ENCODE results near the gene SSPN.

Gene SSPN

DNA sequence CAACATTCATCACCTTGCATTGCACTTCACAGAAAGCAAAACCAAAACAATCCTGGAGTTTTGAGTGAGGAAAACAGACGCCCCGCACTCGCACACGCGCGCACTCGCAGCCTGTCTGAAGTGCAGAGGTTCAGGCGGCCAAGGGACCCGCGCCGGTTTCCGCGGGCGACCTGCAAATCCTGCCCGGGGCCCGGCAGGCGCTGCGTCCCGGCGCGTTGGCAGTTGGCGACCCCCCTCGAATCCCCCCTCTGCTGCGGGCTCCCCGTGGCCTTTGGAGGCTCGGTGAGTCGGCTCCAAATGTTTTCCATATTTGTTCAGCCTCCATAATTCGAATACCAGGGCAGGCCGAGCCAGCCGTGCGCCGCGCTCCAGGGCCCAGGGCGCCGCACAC is at the start of gene SSPN:
Gene SSPN, plus strand, starts transcription at position 324 of the 391 bp plus-strand sequence. CDS start 100 bp downstream, outside the sequence.
- DNase-seq: peak in 1 of 2 donors; percentile 47

GRCh38 chr12:26148291-26148690 is 47.1 kb upstream of the SSPN start:
- no peak for DNase-seq

DNA sequence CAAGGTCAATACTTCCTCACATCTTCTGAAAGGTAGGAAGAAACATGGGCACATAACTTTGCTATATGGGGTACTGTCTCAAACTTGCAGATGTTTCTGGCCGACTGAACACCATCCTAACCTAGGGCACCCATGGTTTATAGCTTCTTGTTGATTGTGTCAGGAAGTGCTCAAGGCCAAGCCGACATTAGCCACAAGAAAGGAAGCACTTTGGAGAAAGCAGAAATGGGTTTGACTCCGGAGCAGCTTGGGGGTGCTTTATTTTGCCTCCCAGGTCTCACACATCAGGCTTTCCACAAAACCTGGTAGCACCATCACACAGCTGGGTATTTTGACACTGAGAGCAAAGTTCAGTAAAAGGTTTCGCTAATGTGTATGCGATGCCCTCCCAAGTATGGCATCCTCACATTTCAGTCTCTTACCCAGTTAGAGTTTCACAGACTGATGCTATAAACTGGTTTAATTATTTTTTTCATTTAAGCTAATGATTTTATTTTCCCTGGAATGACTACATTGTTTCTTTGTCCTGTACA is 45.3 kb upstream of the SSPN start:
- peak in 1 of 2 donors; percentile 14 for DNase-seq

- DNase-seq: peak; percentile 48 to 71
Measured at GRCh38 chr12:26150736-26151450, 44.5 kb upstream of the SSPN start.

DNA sequence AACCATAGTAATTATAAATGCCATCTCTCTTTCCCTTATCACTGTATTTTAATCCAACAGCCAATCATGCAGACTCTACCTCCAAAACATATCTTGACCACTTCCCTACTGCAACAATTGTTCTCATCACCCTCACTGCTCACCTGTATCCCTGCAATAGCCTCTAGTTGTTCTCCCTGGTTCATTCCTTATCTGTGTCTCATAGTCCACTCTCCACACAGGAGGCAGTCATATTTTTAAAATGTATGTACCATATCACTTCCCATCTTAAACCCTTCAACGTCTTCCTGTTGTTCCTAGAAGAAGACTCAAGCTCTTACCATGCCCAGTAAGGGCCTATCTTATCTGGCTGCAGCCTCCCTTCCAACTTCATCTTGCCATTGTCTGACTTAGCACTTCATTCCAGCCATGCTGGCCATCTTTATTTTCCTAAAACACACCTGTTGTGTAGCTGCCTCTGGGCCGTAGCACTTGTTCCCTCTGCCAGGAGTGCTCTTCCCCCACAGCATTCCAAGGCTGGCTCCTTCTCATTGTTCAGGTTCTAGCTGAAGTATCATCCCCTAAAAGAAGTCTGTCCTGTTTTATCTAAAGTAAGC is 42.8 kb upstream of the SSPN start:
- DNase-seq: no peak

- no peak for DNase-seq
Measured at GRCh38 chr12:26153421-26154154, 41.8 kb upstream of the SSPN start.

GRCh38 chr12:26156201-26156871 is 39.0 kb upstream of the SSPN start:
- DNase-seq: no peak

DNA sequence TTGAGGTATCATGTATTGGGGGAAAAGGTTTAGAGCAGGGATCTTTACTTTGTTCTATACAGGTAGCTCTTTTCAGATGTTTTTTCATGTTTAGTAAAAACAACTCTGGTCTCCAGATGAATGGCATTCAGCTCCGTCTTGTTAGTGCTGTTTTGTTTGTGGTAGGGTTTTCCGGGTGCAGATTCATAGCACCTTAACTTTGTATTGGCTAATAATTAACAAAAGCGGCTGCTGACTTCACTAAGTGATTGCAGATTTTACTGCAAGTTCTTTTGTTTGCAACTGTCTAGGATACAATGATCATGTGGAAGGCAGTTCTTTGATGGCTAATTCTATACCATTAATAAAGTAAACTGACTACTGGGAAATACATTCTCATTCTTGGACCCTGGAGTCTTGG is 38.4 kb upstream of the SSPN start:
- no peak for DNase-seq

DNA sequence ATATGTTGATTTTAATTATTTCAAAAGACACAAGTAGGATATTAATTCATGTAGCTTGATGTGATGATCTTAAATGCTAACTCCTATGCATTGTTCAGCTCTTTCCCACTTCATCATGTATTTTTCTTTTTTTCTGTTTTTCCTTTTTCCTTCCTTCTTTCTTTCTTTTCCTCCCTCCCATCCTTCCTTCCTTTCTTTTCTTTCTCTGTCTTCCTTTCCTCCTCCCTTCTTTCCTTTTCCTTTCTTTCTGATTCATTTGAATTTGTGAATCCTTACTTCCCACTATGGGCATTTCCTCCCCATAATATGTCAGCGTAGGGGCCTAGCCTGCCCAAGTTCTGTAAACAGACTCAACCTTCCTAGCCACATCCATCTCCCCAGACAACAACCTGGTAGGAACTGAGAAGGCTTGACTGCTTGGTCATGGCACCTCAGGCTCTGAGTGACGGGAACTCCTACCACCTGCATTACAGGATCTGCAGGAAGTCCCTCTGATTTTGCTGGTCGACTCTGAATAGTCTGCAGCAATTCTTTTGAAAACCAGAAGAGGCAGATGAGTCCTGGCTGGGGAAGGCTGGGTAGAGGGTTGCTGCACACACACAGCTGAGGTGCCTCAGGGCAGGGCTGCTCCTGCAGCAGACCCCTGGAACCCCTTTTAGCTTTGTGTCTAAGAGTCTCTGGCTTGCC is 37.2 kb upstream of the SSPN start:
- no peak for DNase-seq

GRCh38 chr12:26162174-26162573 is 33.2 kb upstream of the SSPN start:
- no peak for DNase-seq

GRCh38 chr12:26162905-26163304 is 32.5 kb upstream of the SSPN start:
- DNase-seq: no peak

DNA sequence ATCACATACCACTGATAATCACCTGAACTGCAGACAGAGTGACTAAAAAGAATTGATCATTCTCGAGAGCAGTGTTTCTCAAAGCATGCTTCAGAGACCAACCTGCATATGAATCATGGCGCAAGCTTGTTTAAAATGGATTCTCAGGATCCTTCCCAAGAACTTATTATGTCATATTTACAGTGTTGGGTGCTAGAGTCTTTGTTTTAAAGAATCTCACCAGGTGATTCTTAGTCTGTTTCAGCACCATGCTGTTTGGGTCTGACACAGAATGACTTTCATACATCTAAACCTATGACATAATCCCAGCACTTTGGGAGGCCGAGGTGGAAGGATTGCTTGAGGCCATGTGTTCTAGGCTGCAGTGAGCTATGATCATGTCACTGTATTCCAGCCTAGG is 31.3 kb upstream of the SSPN start:
- no peak for DNase-seq

- DNase-seq: no peak
Measured at GRCh38 chr12:26172013-26172412, 23.4 kb upstream of the SSPN start.

DNA sequence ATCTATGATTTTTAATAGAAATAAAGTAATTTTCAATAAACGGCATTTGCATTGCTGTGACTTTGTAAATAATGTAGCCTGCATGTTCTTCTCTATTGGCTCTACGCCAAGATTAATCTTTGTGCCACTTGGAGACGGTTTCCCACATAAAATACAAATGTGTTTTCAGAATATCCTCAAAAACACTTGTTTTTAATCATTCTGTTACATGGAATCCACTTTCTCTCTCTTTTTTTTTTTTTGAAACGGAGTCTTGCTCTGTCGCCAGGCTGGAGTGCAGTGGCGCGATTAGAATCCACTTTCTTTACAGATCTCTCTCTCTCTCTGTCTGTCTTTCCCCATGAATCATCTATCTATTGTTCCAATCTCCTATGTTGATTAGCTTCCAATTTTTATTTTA is 22.8 kb upstream of the SSPN start:
- no peak for DNase-seq

DNA sequence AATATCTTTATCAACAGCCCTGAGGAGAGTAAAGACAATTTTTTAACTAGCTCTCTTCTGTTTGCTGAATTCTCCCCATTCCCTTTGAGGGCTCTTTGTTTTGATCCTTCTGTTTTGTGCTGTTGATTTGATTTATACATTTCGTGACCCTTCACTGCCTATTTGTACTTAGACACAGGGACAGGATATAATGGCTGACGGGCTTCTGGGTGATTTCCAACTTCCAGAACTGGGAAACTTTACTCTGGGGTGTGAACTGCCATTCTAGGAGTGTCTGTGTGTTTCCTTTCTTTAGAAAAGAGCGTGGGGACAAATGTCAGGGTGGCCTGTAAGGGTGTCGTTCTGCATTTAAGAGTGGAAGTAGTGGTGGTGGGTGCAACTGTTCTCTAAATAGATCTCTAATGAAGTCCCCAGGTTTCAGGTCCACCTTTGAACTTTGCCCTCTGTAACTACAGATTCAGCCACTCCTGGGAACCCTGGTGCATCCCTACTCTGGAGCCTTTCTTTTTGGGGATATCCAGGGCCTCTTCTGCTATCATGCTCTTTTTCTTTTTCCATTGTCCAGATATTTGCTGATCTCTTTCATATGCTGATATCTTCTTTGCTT is 22.3 kb upstream of the SSPN start:
- DNase-seq: no peak

DNA sequence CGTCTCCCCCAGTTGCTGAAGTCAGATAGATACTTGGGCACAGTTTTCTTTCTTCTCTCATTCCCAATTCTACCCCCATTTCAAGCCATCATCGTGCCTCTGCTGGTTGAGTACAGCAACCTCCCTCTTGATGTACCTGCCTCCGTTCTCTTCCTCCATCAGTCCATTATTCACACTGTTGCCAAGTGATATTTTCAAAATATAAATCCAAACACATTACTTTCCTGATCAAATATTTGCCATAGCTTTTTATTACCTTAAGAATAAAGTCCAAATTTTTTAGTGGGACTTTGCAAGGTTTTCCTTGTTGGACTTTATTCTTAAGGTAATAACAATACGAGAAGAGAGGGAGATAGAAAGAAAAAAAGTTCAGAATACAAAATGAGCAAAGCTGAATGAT is 18.6 kb upstream of the SSPN start:
- no peak for DNase-seq

DNA sequence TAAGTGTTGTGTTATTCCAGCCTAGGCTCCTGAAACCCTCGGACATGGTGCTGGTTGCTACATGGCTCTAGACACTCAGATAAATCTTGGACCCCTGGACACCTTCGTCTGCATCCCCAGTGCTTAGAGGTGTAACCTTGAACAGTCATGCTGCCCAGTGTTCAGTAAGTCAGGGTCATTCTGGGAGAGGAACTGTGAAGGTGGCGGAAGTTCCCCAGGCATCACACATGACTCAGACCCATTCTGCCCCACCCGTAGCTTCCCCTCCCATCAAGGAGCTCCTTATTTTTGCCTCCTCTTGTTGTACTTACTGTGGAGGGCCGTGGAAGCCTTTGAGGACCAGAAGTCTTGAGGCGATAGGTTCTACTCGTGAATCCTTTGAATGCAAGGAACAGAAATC is 18.1 kb upstream of the SSPN start:
- DNase-seq: no peak

DNA sequence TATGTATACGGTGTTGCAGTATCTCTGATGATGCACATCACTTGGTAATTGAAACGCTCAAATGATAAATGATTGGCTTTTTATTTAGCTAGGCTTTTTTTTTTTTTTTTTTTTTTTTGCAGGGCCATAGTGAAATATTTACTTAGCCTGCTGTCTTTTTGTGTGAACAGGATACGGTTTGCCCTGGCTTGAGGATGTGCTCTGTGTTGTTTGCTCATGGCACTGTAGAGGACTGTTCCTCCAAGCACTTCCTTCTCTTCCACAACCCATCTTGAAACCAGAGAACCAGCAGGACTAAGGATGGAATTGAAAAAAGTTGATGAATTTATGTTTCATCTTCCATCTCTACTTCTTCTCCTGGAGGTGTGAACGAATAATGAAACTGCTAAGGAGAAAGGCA is 15.5 kb upstream of the SSPN start:
- DNase-seq: no peak

DNA sequence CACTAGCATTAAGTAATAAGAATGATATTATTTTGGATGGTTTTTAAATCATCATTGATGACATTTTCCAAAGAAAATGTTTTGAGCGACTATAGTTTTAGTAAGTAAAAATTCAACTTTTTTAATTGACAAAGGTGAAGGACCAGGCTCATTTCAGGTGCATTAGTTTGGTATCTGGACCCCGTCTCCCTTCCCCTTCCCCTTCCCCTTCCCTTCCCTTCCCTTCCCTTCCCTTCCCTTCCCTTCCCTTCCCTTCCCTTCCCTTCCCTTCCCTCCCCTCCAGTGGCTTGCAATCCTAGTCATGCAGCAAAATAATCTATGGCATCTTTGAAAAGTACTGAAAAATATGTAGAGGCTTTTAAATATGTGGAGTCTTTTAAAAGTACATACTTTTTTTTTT is 13.0 kb upstream of the SSPN start:
- DNase-seq: no peak

GRCh38 chr12:26185532-26186320 is 9.6 kb upstream of the SSPN start:
- DNase-seq: no peak
